ENCODE data around the gene EDDM13. TPM values are rescaled to one million over a fixed set of nuclear protein-coding genes. Genes with fewer than 3 reads are reported as not detected.
A peak's percentile ranks its signal among the peaks of the same experiment; 100 is the strongest.

The EDDM13 gene
- total and polyA plus RNA-seq, 2 donors from 2014 or later, result 0.54 to 1.6 TPM

DNA sequence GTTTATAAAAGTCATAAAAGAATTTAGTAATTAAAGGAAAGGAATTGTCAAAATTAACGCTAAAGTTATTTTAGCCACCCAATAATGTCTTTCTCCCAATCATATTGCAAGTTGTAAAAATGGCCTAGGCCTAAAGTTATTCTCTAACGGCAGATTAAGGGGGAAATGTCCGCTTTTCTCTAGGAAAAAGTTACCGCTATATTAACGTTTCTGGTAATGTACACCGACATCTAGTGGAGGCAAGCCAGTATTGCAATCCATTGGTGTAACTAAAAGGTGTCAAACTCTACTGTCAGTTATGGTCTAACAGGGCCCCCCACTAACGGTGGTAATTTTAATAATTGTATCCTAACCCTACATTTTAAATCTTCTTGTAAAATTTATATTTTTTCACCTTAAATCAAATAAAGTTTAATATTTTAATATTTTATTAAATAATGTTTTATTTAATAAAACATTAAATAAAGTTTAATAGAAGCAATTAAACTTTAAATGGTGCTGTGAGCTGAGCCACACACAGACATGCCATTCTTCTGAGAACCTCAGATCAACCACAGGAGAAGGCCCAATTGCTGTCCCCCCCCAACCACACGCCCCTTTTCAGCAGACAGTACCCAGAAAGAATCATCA, 78.0 kb downstream of the EDDM13 start:
- intact Hi-C loops (cut with DNase I), result no loop called here
- peak; percentile 66 for TF ChIP-seq CTCF (IDR thresholded peaks at IDR 0.05; ENCODE audit: borderline replicate concordance, extremely low read depth, insufficient read depth)
- Histone ChIP-seq H3K27me3 (ENCODE audit: control insufficient read depth, insufficient read depth, low read length) (no peaks in the 10 kb centered on the region), H3K27ac (ENCODE audit: low read depth in 2 of 2, low read length in 2 of 2) (no peak overlapping the region), H3K4me3 (ENCODE audit: low read length in 3 of 3) (no peak overlapping the region), H3K4me1 (ENCODE audit: control insufficient read depth in 2 of 3, insufficient read depth in 2 of 3, low read depth in 1 of 3, low read length in 3 of 3) (no peaks in the 10 kb centered on the region), H3K36me3 (ENCODE audit: control insufficient read depth in 2 of 3, insufficient read depth in 3 of 3, low read length in 3 of 3) (no peaks in the 10 kb centered on the region), H3K9ac (ENCODE audit: low read length in 3 of 3) (no peak overlapping the region), H3K9me3 (ENCODE audit: control insufficient read depth in 2 of 3, insufficient read depth in 1 of 3, low read length in 3 of 3) (no peaks in the 10 kb centered on the region)
- FAIRE-seq (peak; percentile 82), DNase-seq (peak in 3 of 5 donors; percentile 56 to 84 (median 68))

DNA sequence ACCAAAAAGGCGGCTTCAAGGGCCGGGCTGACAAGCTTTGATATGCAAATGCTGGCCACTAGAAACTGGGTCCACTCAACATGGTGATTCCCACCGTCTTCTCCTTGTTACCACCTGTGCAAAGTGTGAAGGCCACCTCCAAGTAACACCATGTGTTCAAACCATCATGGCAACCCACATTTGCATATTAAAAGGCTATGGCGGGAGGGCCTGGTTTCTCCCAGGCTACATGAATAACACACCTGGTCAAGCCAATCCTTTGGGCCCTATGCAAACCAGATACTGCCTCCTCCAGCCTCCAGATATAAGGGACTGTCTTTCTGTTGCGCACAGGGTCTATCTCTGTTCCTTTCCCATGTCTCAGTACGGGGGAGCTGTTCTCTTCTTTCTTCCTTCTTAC, 78.7 kb downstream of the EDDM13 start:
- Histone ChIP-seq H3K9me3 (ENCODE audit: control insufficient read depth in 2 of 3, insufficient read depth in 1 of 3, low read length in 3 of 3) (no peaks in the 10 kb centered on the region), H3K4me1 (ENCODE audit: control insufficient read depth in 2 of 3, insufficient read depth in 2 of 3, low read depth in 1 of 3, low read length in 3 of 3) (no peaks in the 10 kb centered on the region), H3K4me3 (ENCODE audit: low read length in 3 of 3) (no peak overlapping the region), H3K36me3 (ENCODE audit: control insufficient read depth in 2 of 3, insufficient read depth in 3 of 3, low read length in 3 of 3) (no peaks in the 10 kb centered on the region), H3K27me3 (ENCODE audit: control insufficient read depth, insufficient read depth, low read length) (no peaks in the 10 kb centered on the region), H3K27ac (ENCODE audit: low read depth in 2 of 2, low read length in 2 of 2) (no peak overlapping the region), H3K9ac (ENCODE audit: low read length in 3 of 3) (no peak overlapping the region)
- FAIRE-seq (no peak), DNase-seq (no peak)
- intact Hi-C loops (cut with DNase I), result no loop called here
- no peak for TF ChIP-seq CTCF (IDR thresholded peaks at IDR 0.05; ENCODE audit: borderline replicate concordance, extremely low read depth, insufficient read depth)

GRCh38 chr19:56355517-56355916, 83.0 kb downstream of the EDDM13 start:
- H3K9ac ChIP-seq (ENCODE audit: low read length in 3 of 3), result no peak overlapping the region

More at GRCh38 chr19:56355517-56355916, 83.0 kb downstream of the EDDM13 start:
- FAIRE-seq (no peak), DNase-seq (no peak)
- Histone ChIP-seq H3K4me1 (ENCODE audit: control insufficient read depth in 2 of 3, insufficient read depth in 2 of 3, low read depth in 1 of 3, low read length in 3 of 3) (no peaks in the 10 kb centered on the region), H3K27me3 (ENCODE audit: control insufficient read depth, insufficient read depth, low read length) (no peaks in the 10 kb centered on the region), H3K27ac (ENCODE audit: low read depth in 2 of 2, low read length in 2 of 2) (no peak overlapping the region), H3K4me3 (ENCODE audit: low read length in 3 of 3) (no peak overlapping the region), H3K9me3 (ENCODE audit: control insufficient read depth in 2 of 3, insufficient read depth in 1 of 3, low read length in 3 of 3) (peaks cover 0 to 3% (median 0%) of the 10 kb centered on the region in 3 donors), H3K36me3 (ENCODE audit: control insufficient read depth in 2 of 3, insufficient read depth in 3 of 3, low read length in 3 of 3) (no peaks in the 10 kb centered on the region)
- TF ChIP-seq CTCF (IDR thresholded peaks at IDR 0.05; ENCODE audit: borderline replicate concordance, extremely low read depth, insufficient read depth), result no peak
- intact Hi-C loops (cut with DNase I), result no loop called here

All from kidney (tissue), 14 donors.